ENCODE data around the gene SDR39U1.

Gene SDR39U1

DNA sequence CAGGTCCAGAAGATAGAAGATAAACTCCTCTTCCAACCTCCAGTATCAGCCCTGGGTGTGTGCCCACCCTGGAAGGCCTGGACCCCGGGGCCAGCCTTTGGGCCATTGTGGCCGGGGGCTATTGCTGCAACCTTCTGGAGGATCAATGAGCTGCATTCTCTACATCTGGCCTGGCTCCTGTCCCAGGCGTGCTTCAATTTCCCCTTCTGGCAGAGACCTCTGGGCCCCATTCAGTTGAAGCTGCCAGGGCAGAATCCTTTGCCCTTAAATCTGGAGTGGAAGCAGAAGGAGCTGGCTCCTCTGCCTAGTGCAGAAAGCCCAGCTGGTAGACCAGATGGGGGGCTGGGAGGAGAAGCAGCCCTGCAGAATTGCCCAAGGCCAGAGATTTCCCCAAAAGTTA is 33.8 kb downstream of the SDR39U1 start:
- DNase-seq = no peak

DNA sequence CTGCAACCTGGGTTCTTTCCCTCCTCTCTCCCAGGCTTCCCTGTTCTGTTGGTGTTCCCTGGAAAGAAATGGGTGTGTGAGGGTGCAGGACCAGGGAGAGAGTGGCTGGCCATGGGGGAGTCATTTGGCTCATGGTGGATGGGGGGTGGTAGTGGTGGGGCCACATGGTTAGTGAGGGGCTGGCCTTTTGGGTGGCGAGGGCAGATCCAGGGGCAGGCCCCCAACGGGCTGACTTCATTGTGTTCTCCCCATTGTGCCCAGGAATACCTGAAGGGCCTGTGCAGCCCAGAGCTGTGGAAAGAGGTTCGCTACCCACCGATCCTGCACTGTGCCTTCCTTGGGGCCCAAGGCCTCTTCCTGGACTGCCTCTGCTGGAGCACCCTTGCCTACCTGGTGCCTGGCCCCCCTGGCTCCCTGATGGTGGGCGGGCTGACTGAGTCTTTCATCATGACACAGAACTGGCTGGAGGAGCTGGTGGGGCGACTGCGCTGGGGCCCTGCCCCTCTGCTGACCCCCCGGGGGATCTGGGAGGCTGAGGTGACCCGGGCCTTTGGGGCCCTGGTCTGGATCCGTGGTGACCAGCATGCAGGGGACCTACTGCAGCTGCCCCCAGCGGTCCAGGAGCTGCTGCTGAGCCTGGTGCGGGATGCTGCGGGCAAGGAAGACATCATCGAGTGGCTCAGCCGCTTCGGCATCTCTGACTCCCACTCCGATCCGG is 34.8 kb downstream of the SDR39U1 start:
- no peak for DNase-seq

DNA sequence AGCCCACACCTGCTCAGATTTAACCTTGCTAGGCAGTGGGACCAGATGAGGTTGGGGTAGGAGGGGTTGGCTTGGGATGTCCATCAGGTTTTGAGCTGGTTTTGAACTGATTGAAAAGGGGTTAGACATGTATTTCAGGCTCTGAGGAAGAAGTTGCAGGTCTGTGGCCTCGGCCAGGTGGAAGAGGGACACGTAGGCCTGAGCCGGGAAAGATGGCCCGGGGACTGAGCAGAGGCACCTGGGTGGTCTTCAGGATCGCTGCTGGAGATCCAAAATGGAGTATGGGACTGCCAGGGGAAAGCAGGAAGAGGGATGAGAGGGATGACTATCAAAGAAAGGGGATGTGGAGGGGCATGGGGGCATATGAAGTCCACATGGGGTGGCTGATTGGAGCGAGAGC is 36.2 kb downstream of the SDR39U1 start:
- no peak for DNase-seq

DNA sequence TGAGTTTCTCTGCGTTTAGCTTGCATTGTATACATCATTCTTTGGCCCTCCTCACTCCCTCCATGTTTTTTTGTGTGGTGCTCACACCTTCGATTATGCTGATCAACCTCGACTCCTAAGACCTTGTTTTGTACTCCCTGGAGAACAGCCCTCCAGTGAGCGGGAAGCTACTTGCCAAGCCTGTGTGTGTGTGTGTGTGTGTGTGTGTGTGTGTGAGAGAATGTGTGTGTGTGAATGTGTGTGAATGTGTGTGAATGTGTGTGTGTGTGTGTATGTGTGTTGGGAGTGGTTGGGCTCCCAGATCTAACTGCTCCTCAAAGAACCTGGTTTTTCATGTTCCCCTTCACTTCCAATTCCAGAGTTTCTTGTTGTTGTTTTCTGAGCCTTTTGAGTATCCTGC is 37.8 kb downstream of the SDR39U1 start:
- no peak for DNase-seq

DNA sequence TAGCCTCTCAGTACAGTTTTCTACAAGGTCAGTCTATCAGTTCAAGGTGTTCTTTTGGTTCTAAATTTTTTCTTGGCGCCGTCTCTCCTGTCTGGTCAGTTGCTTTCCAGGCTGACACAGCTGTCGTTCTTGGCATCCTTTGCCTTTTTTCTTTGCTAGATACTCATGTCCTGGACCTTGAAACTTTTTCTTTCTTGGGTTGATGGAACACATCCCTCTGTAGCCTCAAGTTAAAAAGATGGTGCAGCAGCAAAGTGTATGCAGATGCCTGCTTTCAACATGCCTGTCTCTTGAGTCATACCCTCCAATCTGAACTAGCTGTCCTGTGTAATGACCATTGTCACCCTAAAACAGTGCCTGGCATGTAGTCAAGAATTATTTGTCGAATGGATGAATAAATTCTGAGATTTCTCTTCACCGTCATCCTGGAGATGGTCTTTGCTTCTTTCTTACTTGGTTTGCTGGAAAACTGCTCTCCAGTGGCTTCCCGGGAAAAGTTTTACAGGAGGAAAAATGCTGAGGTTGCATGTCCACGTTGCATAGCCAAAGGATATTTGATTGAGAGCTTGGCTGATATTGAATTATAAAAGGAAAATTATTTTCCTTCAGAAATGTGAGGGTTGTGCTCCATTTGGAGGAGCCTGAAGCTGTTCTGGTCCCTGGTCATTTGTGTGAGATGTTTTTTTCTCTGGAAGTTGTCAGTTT is 39.1 kb downstream of the SDR39U1 start:
- no peak for DNase-seq

DNA sequence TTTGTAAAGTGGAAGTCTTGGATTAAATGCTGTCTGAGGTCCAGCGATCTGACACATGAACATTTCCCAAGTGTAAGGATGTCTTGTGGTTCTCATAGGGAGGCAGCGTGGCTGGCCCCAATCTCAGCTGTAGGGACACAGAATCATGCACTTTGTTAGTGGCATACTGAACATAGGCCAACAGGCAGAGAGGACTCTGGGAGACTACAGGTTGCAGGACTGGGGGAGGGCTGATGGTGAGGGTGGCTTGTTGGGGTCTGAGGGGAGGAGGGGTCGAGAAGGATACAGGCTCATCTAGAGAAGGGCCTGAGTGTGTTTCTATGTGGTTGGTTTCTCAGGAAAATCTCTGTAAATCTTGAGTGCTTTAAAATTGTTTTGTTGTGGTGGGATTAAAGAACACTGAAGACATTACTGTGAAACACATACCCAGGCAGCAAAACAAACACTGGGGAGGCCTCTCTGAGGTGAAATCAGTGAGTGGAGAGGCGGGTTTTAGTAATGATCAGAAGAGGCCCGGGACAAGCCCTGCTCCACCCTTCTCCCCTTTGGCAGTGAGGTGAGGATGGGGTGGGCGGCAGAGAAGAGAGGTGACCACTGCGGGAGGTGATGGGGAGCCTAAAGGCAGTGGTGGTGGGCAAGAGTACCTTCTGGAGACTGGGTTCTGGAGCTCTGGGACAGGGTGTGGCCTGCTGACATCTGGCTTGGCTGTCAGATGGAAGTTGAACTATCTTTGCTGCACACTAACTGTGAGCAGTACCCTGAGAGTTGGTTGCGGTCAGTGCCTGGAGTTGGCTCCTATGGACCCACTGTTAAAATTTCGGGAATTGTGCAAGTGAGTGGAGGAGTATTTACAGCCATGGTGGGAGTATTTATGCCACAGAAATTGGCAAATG is 40.5 kb downstream of the SDR39U1 start:
- DNase-seq = no peak

DNA sequence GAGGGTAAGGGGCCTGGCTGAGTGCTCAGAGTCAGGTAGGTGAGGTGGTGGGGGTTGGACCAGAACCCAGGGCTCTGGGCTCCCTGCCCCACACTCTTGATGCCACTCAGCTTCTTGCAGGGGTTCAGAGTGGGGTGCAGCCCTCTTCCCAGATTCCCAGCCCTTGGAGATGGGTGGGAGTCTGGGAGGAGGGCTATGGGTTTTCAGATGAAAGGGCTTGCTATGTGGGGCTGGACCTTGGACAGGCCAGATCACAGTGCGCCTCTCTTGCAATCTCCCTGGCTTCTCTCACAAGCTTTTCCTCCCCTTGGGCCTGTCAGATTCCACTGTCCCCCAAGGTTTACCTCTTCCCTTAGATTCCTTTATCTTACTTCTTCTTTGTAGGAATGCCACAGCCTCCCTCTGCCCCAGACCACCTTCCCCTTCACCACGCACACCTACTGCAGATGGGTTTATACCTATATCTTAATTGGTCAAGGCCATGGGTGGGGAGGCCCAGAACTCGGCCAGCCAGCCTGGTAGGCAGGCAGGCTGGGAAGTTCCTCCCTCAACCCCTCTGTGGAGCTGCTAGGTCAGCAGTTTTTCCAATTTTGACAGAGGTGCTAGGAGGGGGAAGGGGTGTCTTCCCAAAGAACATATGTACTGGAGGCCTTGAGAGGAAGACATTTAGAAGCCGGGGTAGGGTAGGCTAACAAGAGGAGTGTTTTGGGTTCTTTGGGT is 42.4 kb downstream of the SDR39U1 start:
- DNase-seq = peak in 1 of 2 donors; percentile 13

DNA sequence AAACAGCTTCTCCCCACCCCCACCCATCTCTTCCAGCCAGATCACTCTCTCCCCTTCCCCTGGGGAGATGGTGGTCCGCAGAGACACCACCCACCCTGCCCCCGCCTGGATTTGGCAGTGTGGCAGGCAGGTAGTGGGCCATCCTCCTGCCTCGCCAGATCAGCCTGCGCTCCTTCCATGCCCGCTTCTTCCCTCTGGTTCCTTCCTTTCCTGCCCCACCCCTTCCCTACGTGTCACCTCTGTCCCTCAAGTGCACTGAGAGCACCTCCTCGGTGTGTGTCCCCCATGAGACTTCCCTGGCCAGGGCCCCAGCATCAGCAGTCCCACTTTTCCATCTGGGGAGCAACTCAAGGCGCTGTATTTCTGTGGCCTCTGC is 43.1 kb downstream of the SDR39U1 start:
- DNase-seq = no peak

DNA sequence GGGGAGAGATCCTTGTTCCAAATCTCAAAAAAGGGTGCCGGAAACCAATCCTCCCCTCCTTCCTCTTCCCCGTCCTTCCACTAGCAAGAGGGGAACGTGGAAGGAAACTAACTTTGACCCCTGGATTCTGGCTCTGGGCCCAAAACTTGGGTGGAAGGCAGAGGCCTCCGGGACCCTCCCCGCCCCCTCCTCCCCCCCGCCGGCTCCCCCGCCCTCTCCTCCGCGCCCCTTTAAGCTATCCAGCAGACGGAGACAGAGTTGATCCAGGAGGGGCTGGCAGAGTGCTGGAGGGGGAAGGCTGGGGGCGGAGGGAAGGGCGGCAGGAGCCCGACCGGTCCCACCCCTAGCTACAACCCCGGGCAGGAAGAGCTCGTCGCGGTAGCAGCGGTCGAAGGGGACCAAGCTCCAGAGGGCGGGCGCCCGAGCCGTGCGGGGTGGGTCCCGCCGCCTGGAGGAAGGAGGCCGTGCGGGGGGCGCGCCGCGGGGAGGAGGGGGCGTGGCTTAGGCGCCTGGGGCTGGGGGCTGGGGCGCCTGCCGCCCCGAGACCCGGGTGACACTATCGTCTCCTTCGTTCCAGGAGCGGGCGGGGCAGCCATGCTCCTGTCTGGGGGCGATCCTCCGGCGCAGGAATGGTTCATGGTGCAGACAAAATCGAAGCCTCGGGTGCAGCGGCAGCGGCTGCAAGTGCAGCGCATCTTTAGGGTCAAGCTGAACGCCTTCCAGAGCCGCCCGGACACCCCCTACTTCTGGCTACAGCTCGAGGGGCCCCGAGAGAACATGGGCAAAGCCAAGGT is 43.7 kb downstream of the SDR39U1 start, which contains the start of gene NYNRIN:
Gene NYNRIN, plus strand, starts transcription at position 351 of the 794 bp plus-strand sequence. Its CDS starts 244 bp downstream, at position 595.
- no peak for DNase-seq

DNA sequence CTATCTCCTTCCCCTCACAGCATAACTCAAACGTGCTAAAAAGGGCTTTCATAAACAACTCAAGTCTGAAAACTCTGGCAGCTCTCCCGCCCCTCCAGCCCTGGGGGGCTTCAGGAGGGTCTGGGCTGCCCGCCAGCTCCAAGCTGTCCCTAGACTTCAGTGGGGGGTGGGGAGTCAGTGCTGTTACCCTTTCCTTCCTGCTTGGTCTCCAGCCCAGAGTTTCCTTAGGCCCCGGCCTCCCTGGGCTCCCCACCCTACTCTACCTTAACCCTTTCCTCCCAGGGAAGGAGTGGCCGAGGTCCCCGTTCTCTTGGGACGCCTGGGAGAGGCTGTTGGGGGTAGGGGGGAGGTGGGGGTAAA is 44.3 kb downstream of the SDR39U1 start:
- no peak for DNase-seq

DNA sequence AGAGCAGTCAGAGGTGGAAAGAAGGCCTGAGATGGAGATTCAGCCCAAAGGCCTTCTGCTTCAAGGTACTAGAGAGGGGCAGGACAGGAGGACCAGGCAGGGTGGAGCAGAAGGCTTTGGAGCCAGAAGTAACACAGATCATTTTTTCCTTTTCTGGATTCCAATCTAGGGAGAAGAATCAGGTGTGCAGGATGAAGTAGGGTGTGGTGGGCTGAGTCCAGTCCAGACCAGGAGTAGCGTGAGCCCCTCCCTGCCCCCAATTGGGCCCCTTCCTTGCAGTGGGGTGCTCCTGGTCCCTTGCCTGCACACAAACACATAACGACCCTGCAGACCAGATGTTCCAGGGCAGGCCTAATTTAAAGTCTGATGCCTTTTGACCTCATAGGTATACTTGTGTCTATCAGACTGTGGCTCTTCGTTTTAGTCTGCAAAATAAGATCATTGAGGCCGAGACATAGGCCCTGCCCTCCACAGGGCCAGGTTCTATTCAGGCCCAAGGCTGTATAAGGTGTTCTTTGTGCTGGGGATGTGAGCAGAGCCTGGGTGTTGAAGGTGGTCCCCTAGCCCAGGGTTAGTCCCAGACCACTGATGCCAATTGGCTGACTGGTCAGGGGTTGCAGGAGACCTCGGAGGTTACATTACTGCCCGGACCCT is 44.8 kb downstream of the SDR39U1 start:
- no peak for DNase-seq

DNA sequence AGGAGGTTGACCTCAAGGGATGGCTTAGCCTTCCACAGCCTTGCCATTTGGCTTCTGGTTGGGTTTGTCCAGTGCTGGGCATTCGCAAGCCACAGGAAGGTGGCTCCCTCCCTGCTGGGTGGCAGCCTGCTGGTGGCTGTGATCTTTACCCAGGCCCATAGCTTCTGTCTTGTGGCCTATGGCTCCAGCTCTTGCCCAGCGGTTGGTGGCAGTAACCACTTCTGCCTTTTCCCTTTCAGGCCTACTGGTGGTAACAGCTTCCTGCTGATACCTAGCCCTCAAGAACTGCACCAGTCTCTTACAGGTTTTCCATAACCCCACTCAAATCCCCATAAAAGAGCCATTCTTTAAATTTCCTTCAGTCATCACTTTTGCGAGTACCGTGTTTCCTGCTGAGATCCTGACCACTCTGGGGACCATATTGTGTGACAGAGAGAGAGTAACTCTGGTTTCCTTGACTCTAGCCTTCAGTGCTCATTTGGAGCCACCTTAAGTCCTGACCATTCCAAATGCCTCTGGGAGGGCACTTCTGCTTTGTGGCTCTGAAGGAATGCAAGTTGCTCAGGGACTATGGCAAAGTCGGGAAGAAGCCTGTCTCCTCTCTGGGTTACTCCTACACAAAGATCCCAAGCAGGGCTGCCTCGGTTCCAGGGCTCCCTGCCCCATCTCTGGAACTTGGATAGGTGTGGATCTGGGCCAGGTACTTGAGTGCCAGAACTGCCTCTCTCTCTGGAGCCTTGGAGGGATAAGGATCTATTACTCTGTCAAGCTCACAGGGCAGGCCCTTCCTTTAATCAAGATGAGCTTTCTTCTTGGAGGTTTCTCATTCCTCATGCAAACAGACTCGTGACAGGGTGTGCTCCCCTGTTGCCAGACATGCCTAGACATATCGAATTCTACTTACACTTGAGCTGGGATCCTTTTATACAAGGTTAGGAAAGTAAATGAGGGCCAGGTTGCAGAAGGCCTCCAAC is 46.7 kb downstream of the SDR39U1 start:
- DNase-seq = peak; percentile 42 to 53

DNA sequence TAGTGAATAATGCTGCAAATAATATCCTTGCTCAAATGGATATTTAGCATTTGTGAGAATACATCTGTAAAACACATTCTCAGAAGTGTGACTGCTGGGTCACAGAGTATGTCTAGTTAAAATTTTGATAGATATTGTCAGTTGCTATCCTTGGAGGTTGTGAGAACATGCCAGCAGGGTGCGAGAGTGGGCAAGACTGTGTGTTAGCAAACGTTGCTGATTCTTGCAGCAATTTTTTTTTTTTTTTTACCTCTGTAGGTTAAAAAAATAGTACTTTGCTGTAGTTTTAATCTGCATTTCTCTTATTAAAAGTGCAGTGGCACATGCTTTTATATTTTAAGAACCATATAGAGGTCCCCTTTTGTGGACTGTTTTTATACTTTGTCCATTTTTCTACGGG is 48.3 kb downstream of the SDR39U1 start:
- no peak for DNase-seq

DNA sequence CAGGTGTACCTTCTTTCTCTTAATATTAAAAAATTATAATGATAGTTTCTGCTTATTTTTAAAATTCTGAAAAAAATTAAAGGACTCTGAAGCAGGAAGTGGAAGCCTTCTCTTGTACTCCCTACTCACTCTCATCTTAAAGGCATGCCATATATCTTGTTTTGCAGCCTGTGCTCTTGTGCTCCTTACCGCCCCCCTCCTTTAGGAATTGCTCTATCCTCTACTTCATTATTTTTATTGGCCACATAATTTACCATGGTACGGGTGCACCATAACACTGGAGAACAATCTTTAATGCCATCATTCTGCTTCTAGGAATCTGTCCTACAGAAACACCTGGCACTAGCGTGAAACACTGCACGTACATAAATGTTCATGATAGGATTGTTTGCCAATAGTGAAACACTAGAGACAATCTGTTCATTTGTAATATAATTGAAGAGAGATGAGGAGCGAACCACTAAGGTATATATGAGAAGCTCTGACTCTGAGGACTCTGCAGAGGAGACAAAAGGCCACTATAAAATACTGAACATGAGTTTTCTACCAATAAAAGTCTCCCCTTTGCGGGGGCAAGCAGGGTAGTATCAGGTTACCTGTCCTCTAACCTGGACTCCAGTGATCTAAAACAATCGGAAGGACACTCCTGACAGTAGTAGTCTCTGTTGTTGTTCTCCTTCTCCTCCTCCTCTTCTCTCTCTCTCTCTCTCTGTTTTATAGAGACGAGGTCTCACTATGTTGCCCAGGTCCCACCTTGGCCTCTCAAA is 50.1 kb downstream of the SDR39U1 start:
- no peak for DNase-seq

DNA sequence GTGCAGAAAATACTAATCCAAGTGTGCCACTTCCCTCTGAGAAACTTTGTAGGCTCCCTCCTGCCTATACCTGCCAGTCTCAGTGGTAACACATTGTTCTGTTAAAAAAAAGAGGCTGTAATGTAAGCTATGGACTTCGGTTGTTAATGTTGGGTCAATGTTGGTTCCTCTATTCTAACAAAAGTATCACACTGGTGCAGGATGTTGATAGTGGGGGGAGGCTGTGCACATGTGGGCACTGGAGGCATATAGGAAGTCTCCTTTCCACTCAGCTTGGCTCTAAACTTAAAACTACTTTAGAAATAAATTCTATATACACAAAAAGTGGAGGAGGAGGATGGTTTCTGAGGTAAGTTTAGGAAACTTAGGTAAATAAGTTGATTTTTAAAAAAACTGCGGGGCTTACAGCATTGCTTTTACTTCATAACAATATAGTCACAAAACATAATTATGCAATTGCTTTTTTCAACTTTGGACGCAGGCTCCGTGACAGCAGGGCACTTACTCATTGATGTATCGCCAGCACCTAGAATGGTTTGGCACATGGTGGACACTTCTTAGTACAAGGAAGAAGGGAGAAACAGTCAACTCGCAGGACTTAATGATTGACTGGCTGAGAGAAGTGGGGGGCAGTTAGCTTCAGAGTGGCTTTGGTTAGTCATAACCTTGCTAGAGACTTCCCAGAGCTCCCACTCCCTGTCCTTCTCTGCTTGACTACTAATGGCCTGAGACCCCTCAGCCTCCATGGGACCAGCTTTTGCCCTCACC is 51.7 kb downstream of the SDR39U1 start:
- peak; percentile 29 to 37 for DNase-seq

Measured in inflammatory macrophage (primary cell).